CD4-positive, alpha-beta memory T cell (primary cell): ENCODE measurements around the gene POLR2L. TPM values are rescaled to one million over a fixed set of nuclear protein-coding genes. Genes with fewer than 3 reads are reported as not detected.

ENCODE experiments used
- CTCF ChIA-PET: fragments of 350-600 bp; sonication (Branson Sonifier 250); formaldehyde crosslinking; loops from one replicate; lab custom pipeline; 2021; ENCODE audit warnings: inconsistent platforms; ENCODE audit not compliant: partially characterized antibody; lab: Charles Lee
- POLR2A ChIA-PET: fragments of 350-600 bp; sonication (Branson Sonifier 250); formaldehyde crosslinking; loops from one replicate; lab custom pipeline; 2021; ENCODE audit not compliant: partially characterized antibody; lab: Charles Lee
- DNase-seq, 5 donors: peaks; one replicate each; pipeline versions ENCODE4 v3.0.0 to v3.0.0-alpha.2; 2020 to 2022; ENCODE audit warnings: mixed read lengths in 1 of 5
- H3K27ac ChIP-seq: one replicate; pipeline ENCODE4 v1.7.0; 2013; ENCODE audit warnings: low read depth, low read length
- H3K27me3 ChIP-seq: 2 replicates; pipeline ENCODE4 v1.7.0; 2013; ENCODE audit warnings: mild to moderate bottlenecking, low read length, moderate library complexity; ENCODE audit not compliant: insufficient read depth
- H3K36me3 ChIP-seq: 2 replicates; pipeline ENCODE4 v1.7.0; 2013; ENCODE audit warnings: mild to moderate bottlenecking, low read length, moderate library complexity; ENCODE audit not compliant: insufficient read depth
- H3K4me1 ChIP-seq: 2 replicates; pipeline ENCODE4 v1.7.0; 2013; ENCODE audit warnings: mild to moderate bottlenecking, low read length, moderate library complexity; ENCODE audit not compliant: insufficient read depth
- H3K4me3 ChIP-seq, 2 donors: one replicate each; pipeline ENCODE4 v1.7.0; 2013; ENCODE audit warnings: low read length in 2 of 2, mild to moderate bottlenecking in 1 of 2
- H3K9me3 ChIP-seq, 2 donors: one replicate each; pipeline ENCODE4 v1.7.0; 2013; ENCODE audit warnings: low read length in 2 of 2, control low read depth in 1 of 2; ENCODE audit not compliant: control insufficient read depth in 1 of 2
- H3K27ac Mint-ChIP-seq, 7 donors: one replicate each; pipeline ENCODE4 v1.8.0; 2020 to 2021; ENCODE audit warnings: mixed read lengths in 7 of 7, mild to moderate bottlenecking in 6 of 7, inconsistent platforms in 3 of 7, moderate library complexity in 3 of 7
- H3K27me3 Mint-ChIP-seq, 2 donors: one replicate each; pipeline ENCODE4 v1.8.0; 2020 to 2021; ENCODE audit warnings: mixed read lengths in 2 of 2
- H3K36me3 Mint-ChIP-seq, 2 donors: one replicate each; pipeline ENCODE4 v1.8.0; 2020 to 2021; ENCODE audit warnings: mixed read lengths in 2 of 2, inconsistent platforms in 1 of 2, mild to moderate bottlenecking in 1 of 2
- H3K4me1 Mint-ChIP-seq, 4 donors: one replicate each; pipeline ENCODE4 v1.8.0; 2020 to 2021; ENCODE audit warnings: mixed read lengths in 4 of 4, mild to moderate bottlenecking in 1 of 4
- H3K4me3 Mint-ChIP-seq, 8 donors: one replicate each; pipeline ENCODE4 v1.8.0; 2020 to 2021; ENCODE audit warnings: mixed read lengths in 8 of 8, mild to moderate bottlenecking in 7 of 8, moderate library complexity in 6 of 8, inconsistent platforms in 3 of 8
- H3K9me3 Mint-ChIP-seq, 8 donors: one replicate each; pipeline ENCODE4 v1.8.0; 2020 to 2021; ENCODE audit warnings: mixed read lengths in 8 of 8, mild to moderate bottlenecking in 5 of 8, inconsistent platforms in 3 of 8, moderate library complexity in 1 of 8
- intact Hi-C: fragments of 100-400 bp; cut with micrococcal nuclease; formaldehyde crosslinking; loops from one replicate; pipeline ENCODE4 v1.15.1; 2023
- polyA plus RNA-seq, 2 donors: library from polyadenylated mRNA; unstranded; fragments of 300-500 nt; fragmentation: Illumina TruSeq; gene quantifications; one replicate each; pipeline ENCODE4 v1.2.3, GENCODE V29; 2021
- total RNA-seq, 2 experiments: library from RNA; stranded (reverse); gene quantifications; one replicate each; pipeline ENCODE4 v1.2.3, GENCODE V29; 2021

POLR2L gene
- total and polyA plus RNA-seq, 4 experiments from 2014 or later: 55.8 to 108 (median 69.9) TPM

GRCh38 chr11:797296-798092 is 44.8 kb downstream of the POLR2L start:
- DNase-seq: peak; percentile 71 to 93 (median 75)
- Mint-ChIP-seq H3K27ac (peak overlapping the region; percentile 93 to 96 (median 94)), H3K9me3 (peaks cover 0 to 1% (median 0%) of the 10 kb centered on the region in 8 donors), H3K4me1 (peaks cover 5 to 19% (median 10%) of the 10 kb centered on the region in 4 donors), H3K27me3 (no peaks in the 10 kb centered on the region), H3K36me3 (peaks cover 0 to 10% of the 10 kb centered on the region in 2 donors), H3K4me3 (peak overlapping the region; percentile 86 to 97 (median 91))
- ChIA-PET POLR2A (interaction anchor here (1.0 to 5.1 kb wide), 13 partner anchors 8 to 291 kb away, joined by 3 to 30 read pairs (median 5); partner anchors contain the start of genes DEAF1, GATD1, PHRF1 and PIDD1), CTCF (interaction anchor here (1.0 to 2.7 kb wide), 3 partner anchors 13 to 21 kb away, joined by 3 to 9 read pairs (median 4); partner anchors contain the start of gene PNPLA2)
- Histone ChIP-seq H3K27ac (peak overlapping the region; percentile 86), H3K4me3 (peak overlapping the region; percentile 73 to 91), H3K36me3 (peaks cover 12% of the 10 kb centered on the region), H3K27me3 (no peaks in the 10 kb centered on the region), H3K4me1 (peaks cover 32% of the 10 kb centered on the region), H3K9me3 (no peaks in the 10 kb centered on the region)
- intact Hi-C loops: loop anchor here (1.0 to 5.0 kb wide), 8 partner anchors 8 to 263 kb away; partner anchors contain the start of genes AP2A2, GATD1, HRAS and PIDD1

- H3K4me3 Mint-ChIP-seq: peak overlapping the region; percentile 86 to 97 (median 91)
- Histone ChIP-seq H3K4me3 (peak overlapping the region; percentile 73 to 91), H3K4me1 (peaks cover 32% of the 10 kb centered on the region), H3K27ac (peak overlapping the region; percentile 86), H3K36me3 (peaks cover 12% of the 10 kb centered on the region), H3K9me3 (no peaks in the 10 kb centered on the region), H3K27me3 (no peaks in the 10 kb centered on the region)
- ChIA-PET CTCF (interaction anchor here (1.7 to 2.7 kb wide), 2 partner anchors 14 to 22 kb away, joined by 4 to 9 read pairs; partner anchors contain the start of gene PNPLA2), POLR2A (interaction anchor here (1.0 to 5.1 kb wide), 14 partner anchors 8 to 290 kb away, joined by 3 to 30 read pairs (median 6); partner anchors contain the start of genes DEAF1, GATD1, PHRF1 and PIDD1)
- peaks cover 0 to 10% of the 10 kb centered on the region in 2 donors for H3K36me3 Mint-ChIP-seq
- no peak for DNase-seq
- H3K27ac Mint-ChIP-seq: peak overlapping the region; percentile 93 to 96 (median 94)
- H3K9me3 Mint-ChIP-seq: peaks cover 0 to 1% (median 0%) of the 10 kb centered on the region in 8 donors
- no peaks in the 10 kb centered on the region for H3K27me3 Mint-ChIP-seq
- H3K4me1 Mint-ChIP-seq: peaks cover 5 to 19% (median 10%) of the 10 kb centered on the region in 4 donors
- intact Hi-C loops: loop anchor here (1.0 to 5.0 kb wide), 7 partner anchors 9 to 262 kb away; partner anchors contain the start of genes AP2A2, HRAS and PIDD1
Measured at GRCh38 chr11:796565-797295, 45.6 kb downstream of the POLR2L start.

- intact Hi-C loops: loop anchor here (1.0 to 5.0 kb wide), 5 partner anchors 34 to 261 kb away; partner anchors contain the start of genes AP2A2 and HRAS
- peaks cover 32% of the 10 kb centered on the region for H3K4me1 ChIP-seq
- peak overlapping the region; percentile 86 for H3K27ac ChIP-seq
- no peaks in the 10 kb centered on the region for H3K27me3 ChIP-seq
- H3K4me3 ChIP-seq: peak overlapping the region; percentile 73 to 91
- peak; percentile 72 to 89 (median 76) for DNase-seq
- no peaks in the 10 kb centered on the region for H3K27me3 Mint-ChIP-seq
- H3K9me3 ChIP-seq: no peaks in the 10 kb centered on the region
- peaks cover 5 to 19% (median 10%) of the 10 kb centered on the region in 4 donors for H3K4me1 Mint-ChIP-seq
- peak overlapping the region; percentile 93 to 96 (median 94) for H3K27ac Mint-ChIP-seq
- ChIA-PET CTCF (interaction anchor here (1.1 to 2.7 kb wide), 3 partner anchors 13 to 30 kb away, joined by 3 to 9 read pairs (median 4); partner anchors contain the start of gene PNPLA2), POLR2A (interaction anchor here (0.6 to 5.1 kb wide), 13 partner anchors 8 to 230 kb away, joined by 3 to 30 read pairs (median 6); partner anchors contain the start of genes DEAF1, GATD1, PHRF1 and PIDD1)
- H3K9me3 Mint-ChIP-seq: peaks cover 0 to 1% (median 0%) of the 10 kb centered on the region in 8 donors
- H3K4me3 Mint-ChIP-seq: peak overlapping the region; percentile 86 to 97 (median 91)
- H3K36me3 Mint-ChIP-seq: peaks cover 0 to 13% of the 10 kb centered on the region in 2 donors
- peaks cover 12% of the 10 kb centered on the region for H3K36me3 ChIP-seq
Measured at GRCh38 chr11:795634-796564, 46.4 kb downstream of the POLR2L start.

- DNase-seq: no peak
Measured at GRCh38 chr11:794766-795633, 47.3 kb downstream of the POLR2L start.

GRCh38 chr11:794013-794765 is 48.1 kb downstream of the POLR2L start:
- Mint-ChIP-seq H3K36me3 (peaks cover 0 to 13% of the 10 kb centered on the region in 2 donors), H3K27ac (no peak overlapping the region), H3K9me3 (peaks cover 0 to 1% (median 0%) of the 10 kb centered on the region in 8 donors), H3K4me3 (peak overlapping the region in 4 of 8 donors; percentile 10 to 45 (median 37)), H3K27me3 (no peaks in the 10 kb centered on the region), H3K4me1 (peaks cover 5 to 19% (median 10%) of the 10 kb centered on the region in 4 donors)
- H3K27me3 ChIP-seq: peaks cover 4% of the 10 kb centered on the region
- intact Hi-C loops: no loop called here
- no peak for DNase-seq
- no peak overlapping the region for H3K27ac ChIP-seq
- H3K9me3 ChIP-seq: no peaks in the 10 kb centered on the region
- H3K4me3 ChIP-seq: no peak overlapping the region
- peaks cover 36% of the 10 kb centered on the region for H3K4me1 ChIP-seq
- ChIA-PET CTCF (no interaction called here), POLR2A (interaction anchor here (1.2 to 1.6 kb wide), 4 partner anchors 9 to 18 kb away, joined by 3 to 5 read pairs (median 4); partner anchors contain the start of gene RPLP2)
- peaks cover 12% of the 10 kb centered on the region for H3K36me3 ChIP-seq

More at GRCh38 chr11:794766-795633, 47.3 kb downstream of the POLR2L start:
- Mint-ChIP-seq H3K4me3 (peak overlapping the region in 7 of 8 donors; percentile 49 to 92 (median 75)), H3K36me3 (peaks cover 0 to 13% of the 10 kb centered on the region in 2 donors), H3K27me3 (no peaks in the 10 kb centered on the region), H3K9me3 (peaks cover 0 to 1% (median 0%) of the 10 kb centered on the region in 8 donors), H3K4me1 (peaks cover 5 to 19% (median 10%) of the 10 kb centered on the region in 4 donors), H3K27ac (peak overlapping the region in 1 of 7 donors; percentile 48)
- peak overlapping the region in 1 of 2 donors; percentile 91 for H3K4me3 ChIP-seq
- peaks cover 32% of the 10 kb centered on the region for H3K4me1 ChIP-seq
- H3K27ac ChIP-seq: peak overlapping the region; percentile 86
- ChIA-PET CTCF (interaction anchor here (1.1 to 2.7 kb wide), 2 partner anchors 12 to 29 kb away, joined by 3 to 9 read pairs; no protein-coding TSS in a partner anchor), POLR2A (interaction anchor here (0.8 to 5.1 kb wide), 9 partner anchors 9 to 47 kb away, joined by 3 to 30 read pairs (median 6); partner anchors contain the start of genes GATD1, PNPLA2, RPLP2 and TALDO1)
- peaks cover 12% of the 10 kb centered on the region for H3K36me3 ChIP-seq
- intact Hi-C loops: loop anchor here (5.0 kb wide), 3 partner anchors 33 to 238 kb away; partner anchors contain the start of gene AP2A2
- H3K9me3 ChIP-seq: no peaks in the 10 kb centered on the region
- no peaks in the 10 kb centered on the region for H3K27me3 ChIP-seq
